ENCODE results near the gene ZNF516.

- TF ChIP-seq, protein P1, sequence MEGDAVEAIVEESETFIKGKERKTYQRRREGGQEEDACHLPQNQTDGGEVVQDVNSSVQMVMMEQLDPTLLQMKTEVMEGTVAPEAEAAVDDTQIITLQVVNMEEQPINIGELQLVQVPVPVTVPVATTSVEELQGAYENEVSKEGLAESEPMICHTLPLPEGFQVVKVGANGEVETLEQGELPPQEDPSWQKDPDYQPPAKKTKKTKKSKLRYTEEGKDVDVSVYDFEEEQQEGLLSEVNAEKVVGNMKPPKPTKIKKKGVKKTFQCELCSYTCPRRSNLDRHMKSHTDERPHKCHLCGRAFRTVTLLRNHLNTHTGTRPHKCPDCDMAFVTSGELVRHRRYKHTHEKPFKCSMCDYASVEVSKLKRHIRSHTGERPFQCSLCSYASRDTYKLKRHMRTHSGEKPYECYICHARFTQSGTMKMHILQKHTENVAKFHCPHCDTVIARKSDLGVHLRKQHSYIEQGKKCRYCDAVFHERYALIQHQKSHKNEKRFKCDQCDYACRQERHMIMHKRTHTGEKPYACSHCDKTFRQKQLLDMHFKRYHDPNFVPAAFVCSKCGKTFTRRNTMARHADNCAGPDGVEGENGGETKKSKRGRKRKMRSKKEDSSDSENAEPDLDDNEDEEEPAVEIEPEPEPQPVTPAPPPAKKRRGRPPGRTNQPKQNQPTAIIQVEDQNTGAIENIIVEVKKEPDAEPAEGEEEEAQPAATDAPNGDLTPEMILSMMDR (IDR thresholded peaks at IDR 0.05), result no peak
- TF ChIP-seq POLR2A (IDR thresholded peaks at IDR 0.05), result no peak
- no peak for TF ChIP-seq EP300 (IDR thresholded peaks at IDR 0.05)
These were observed 132.4 kb downstream of the ZNF516 start for GRCh38 chr18:76362676-76363075.
